Neural cell (in vitro differentiated cells): ENCODE data around the gene SLMAP. TPM values are rescaled to one million over a fixed set of nuclear protein-coding genes. Genes with fewer than 3 reads are reported as not detected.

Experiments
- H2AFZ ChIP-seq: fragments of 200-600, 300-800 bp; sonication (generic), shearing (Covaris generic); 2 replicates; pipeline ENCODE4 v1.6.0; 2014; ENCODE audit warnings: low read depth, mild to moderate bottlenecking, antibody characterized with exemption, low read length, moderate library complexity
- H3F3A ChIP-seq: fragments of 200-600 bp; shearing (Covaris generic); 2 replicates; pipeline ENCODE4 v1.6.1; 2016; ENCODE audit warnings: mild to moderate bottlenecking, moderate library complexity, mixed read lengths, antibody characterized with exemption, low read length; ENCODE audit not compliant: insufficient read depth, poor library complexity, severe bottlenecking
- H3K27ac ChIP-seq: fragments of 200-600, 300-800 bp; sonication (generic), shearing (Covaris generic); 2 replicates; pipeline ENCODE4 v1.5.1; 2014; ENCODE audit warnings: mild to moderate bottlenecking, low read length, moderate library complexity
- H3K27me3 ChIP-seq: fragments of 300-800, 200-600 bp; sonication (generic), shearing (Covaris generic); 2 replicates; pipeline ENCODE4 v1.6.0; 2014; ENCODE audit warnings: mild to moderate bottlenecking, low read depth, low read length, moderate library complexity; ENCODE audit not compliant: insufficient read depth
- H3K36me3 ChIP-seq: fragments of 300-800, 200-600 bp; sonication (generic), shearing (Covaris generic); 2 replicates; pipeline ENCODE4 v1.5.1; 2014; ENCODE audit warnings: mild to moderate bottlenecking, antibody characterized with exemption, low read length, moderate library complexity; ENCODE audit not compliant: insufficient read depth
- H3K4me2 ChIP-seq: fragments of 300-800, 200-600 bp; sonication (generic), shearing (Covaris generic); 2 replicates; pipeline ENCODE4 v1.6.0; 2014; ENCODE audit warnings: mild to moderate bottlenecking, low read length
- H3K4me3 ChIP-seq: fragments of 300-800, 200-600 bp; sonication (generic), shearing (Covaris generic); 2 replicates; pipeline ENCODE4 v1.5.1; 2014; ENCODE audit warnings: mild to moderate bottlenecking, low read length, moderate library complexity
- H3K79me2 ChIP-seq: fragments of 200-600 bp; shearing (Covaris generic); replicated peaks from 2 replicates; pipeline ENCODE4 v1.6.0; 2014; ENCODE audit warnings: mild to moderate bottlenecking, low read length, moderate library complexity; ENCODE audit not compliant: insufficient read depth
- H3K9ac ChIP-seq: fragments of 300-800, 200-600 bp; sonication (generic), shearing (Covaris generic); 2 replicates; pipeline ENCODE4 v1.6.1; 2016; ENCODE audit warnings: mild to moderate bottlenecking, low read length, mixed read lengths
- H3K9me2 ChIP-seq: fragments of 200-600 bp; shearing (Covaris generic); 2 replicates; pipeline ENCODE4 v1.6.1; 2016; ENCODE audit warnings: mild to moderate bottlenecking, low read length, mixed read lengths; ENCODE audit not compliant: insufficient read depth
- H3K9me3 ChIP-seq: fragments of 200-600, 300-800 bp; sonication (generic), shearing (Covaris generic); 2 replicates; pipeline ENCODE4 v1.6.1; 2016; ENCODE audit warnings: mild to moderate bottlenecking, mixed run types, low read length, moderate library complexity, mixed read lengths
- H4K20me1 ChIP-seq: fragments of 200-600 bp; shearing (Covaris generic); 2 replicates; pipeline ENCODE4 v1.6.1; 2016; ENCODE audit warnings: mild to moderate bottlenecking, mixed run types; ENCODE audit not compliant: insufficient read depth
- CTCF ChIP-seq: fragments of 450-650 bp; IDR thresholded peaks from 2 replicates; pipeline ENCODE4 v1.5.1; 2014; ENCODE audit warnings: antibody characterized with exemption, mild to moderate bottlenecking, moderate library complexity; ENCODE audit not compliant: poor library complexity, severe bottlenecking
- EP300 ChIP-seq: fragments of 450-650 bp; conservative IDR thresholded peaks from 2 replicates; pipeline ENCODE4 v1.6.1; 2014; ENCODE audit warnings: antibody characterized with exemption, mild to moderate bottlenecking, moderate library complexity; ENCODE audit not compliant: poor library complexity, severe bottlenecking
- EZH2 ChIP-seq: fragments of 200-600, 300-800 bp; shearing (Covaris generic), sonication (generic); IDR thresholded peaks from 2 replicates; pipeline ENCODE4 v1.6.1; 2014; ENCODE audit warnings: antibody characterized with exemption, low read length, borderline replicate concordance, mild to moderate bottlenecking; ENCODE audit not compliant: insufficient read depth, poor library complexity, severe bottlenecking
- MXI1 ChIP-seq: fragments of 450-650 bp; conservative IDR thresholded peaks from 2 replicates; pipeline ENCODE4 v1.6.1; 2014; ENCODE audit warnings: antibody characterized with exemption, mild to moderate bottlenecking; ENCODE audit not compliant: poor library complexity, severe bottlenecking
- POLR2AphosphoS5 ChIP-seq: IDR thresholded peaks from 2 replicates; pipeline ENCODE4 v1.6.1; 2012
- RAD21 ChIP-seq: fragments of 450-650 bp; conservative IDR thresholded peaks from 2 replicates; pipeline ENCODE4 v1.6.1; 2014; ENCODE audit warnings: antibody characterized with exemption, mild to moderate bottlenecking, moderate library complexity
- REST ChIP-seq: IDR thresholded peaks from 2 replicates; pipeline ENCODE4 v1.6.1; 2012; ENCODE audit warnings: borderline replicate concordance
- SMC3 ChIP-seq: fragments of 450-650 bp; conservative IDR thresholded peaks from 2 replicates; pipeline ENCODE4 v1.6.1; 2014; ENCODE audit warnings: antibody characterized with exemption, mild to moderate bottlenecking, moderate library complexity; ENCODE audit not compliant: poor library complexity
- TAF1 ChIP-seq: IDR thresholded peaks from 2 replicates; pipeline ENCODE4 v1.6.1; 2012; ENCODE audit warnings: low read depth
- polyA plus RNA-seq: library from polyadenylated mRNA; depleted of rRNA; stranded (reverse); fragments of >200 nt; gene quantifications from 2 replicates; pipeline ENCODE4 v1.2.3, GENCODE V29; 2014

The SLMAP gene
- polyA plus RNA-seq, 1 donor from 2014 or later: 42.1 TPM

DNA sequence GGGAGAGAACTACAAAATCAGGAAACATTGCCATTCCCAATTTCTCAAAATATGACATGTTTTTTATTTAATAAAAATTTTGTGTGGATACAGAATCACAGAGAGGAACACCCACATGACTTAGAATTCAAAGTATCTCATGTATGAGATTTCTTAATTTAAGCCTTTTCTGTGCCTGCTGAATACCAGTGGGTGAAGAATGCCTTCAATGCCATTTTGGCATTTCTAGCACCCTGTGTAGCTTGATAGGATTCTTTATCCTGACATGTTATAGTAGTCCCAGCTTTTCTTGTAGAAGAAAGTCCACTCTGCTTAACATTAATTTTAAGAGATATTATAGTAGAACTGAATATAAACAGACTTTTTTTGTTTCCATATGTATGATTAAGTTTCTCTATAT lies 3.1 kb upstream of the SLMAP start:
- H3K36me3 ChIP-seq: no peaks in the 10 kb centered on the region
- H3K4me2 ChIP-seq: no peak overlapping the region
- H3K9me2 ChIP-seq: no peaks in the 10 kb centered on the region
- no peaks in the 10 kb centered on the region for H4K20me1 ChIP-seq
- H3K9ac ChIP-seq: no peak overlapping the region
- H3K27ac ChIP-seq: no peak overlapping the region
- H3F3A ChIP-seq: no peaks in the 10 kb centered on the region
- TF ChIP-seq SMC3 (no peak), CTCF (no peak), TAF1 (no peak), RAD21 (no peak), REST (no peak), MXI1 (no peak), EP300 (no peak), EZH2 (no peak), POLR2AphosphoS5 (no peak)
- H3K9me3 ChIP-seq: no peaks in the 10 kb centered on the region
- peaks cover 11% of the 10 kb centered on the region for H3K79me2 ChIP-seq
- no peaks in the 10 kb centered on the region for H3K27me3 ChIP-seq
- no peak overlapping the region for H2AFZ ChIP-seq
- no peak overlapping the region for H3K4me3 ChIP-seq

DNA sequence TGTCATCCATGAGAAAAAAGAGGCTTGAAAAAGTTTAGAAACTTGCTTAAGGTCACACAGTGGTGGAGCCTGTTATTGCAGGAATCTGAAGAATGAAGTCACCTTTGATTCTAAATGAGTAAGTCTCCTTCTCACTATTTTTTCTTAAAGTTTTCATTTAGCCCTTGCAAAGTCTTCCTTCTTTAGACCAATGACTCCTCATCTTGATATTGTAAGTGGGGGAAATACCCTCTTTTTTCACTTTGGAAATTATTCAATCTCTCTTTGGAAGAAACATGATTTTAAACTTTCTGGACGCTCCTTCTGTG lies 787 bp upstream of the SLMAP start:
- Histone ChIP-seq H3F3A (no peaks in the 10 kb centered on the region), H3K27me3 (no peaks in the 10 kb centered on the region), H3K36me3 (no peaks in the 10 kb centered on the region), H3K9me2 (no peaks in the 10 kb centered on the region), H3K9me3 (no peaks in the 10 kb centered on the region), H2AFZ (peak overlapping the region; percentile 67), H3K4me2 (peak overlapping the region; percentile 62), H3K79me2 (peaks cover 32% of the 10 kb centered on the region), H3K4me3 (peak overlapping the region; percentile 96), H3K9ac (peak overlapping the region; percentile 86), H4K20me1 (peaks cover 7% of the 10 kb centered on the region), H3K27ac (no peak overlapping the region)
- TF ChIP-seq CTCF (peak; percentile 9), POLR2AphosphoS5 (no peak)
